Right lung (tissue), 5 donors: ENCODE measurements around the gene SLC4A5. TPM values are rescaled to one million over a fixed set of nuclear protein-coding genes. Genes with fewer than 3 reads are reported as not detected.
"Not testable (repeated sequence)": the region's sequence is repeated elsewhere in the genome, so short reads cannot be mapped to it uniquely, and the experiment has no call there.

Experiments used
- DNase-seq, 2 donors: peaks; one replicate each; pipeline ENCODE4 v3.0.0-alpha.2; 2013
- polyA plus RNA-seq, 5 donors: library from polyadenylated mRNA; unstranded; fragments of 120-200 nt; gene quantifications; one replicate each; pipeline versions ENCODE4 v1.2.1 to v1.2.3, GENCODE V29; 2013; ENCODE audit warnings: inconsistent platforms in 1 of 5, low replicate concordance in 1 of 5; ENCODE audit not compliant: insufficient read length in 5 of 5, insufficient read depth in 1 of 5

Gene SLC4A5
- polyA plus RNA-seq, 5 donors, result 5.2 to 9.9 (median 8.5) TPM

GRCh38 chr2:74368499-74368898, 25.3 kb upstream of the SLC4A5 start:
- no peak for DNase-seq

GRCh38 chr2:74367789-74368188, 24.6 kb upstream of the SLC4A5 start:
- no peak for DNase-seq

GRCh38 chr2:74366036-74366435, 22.8 kb upstream of the SLC4A5 start:
- no peak for DNase-seq

DNA sequence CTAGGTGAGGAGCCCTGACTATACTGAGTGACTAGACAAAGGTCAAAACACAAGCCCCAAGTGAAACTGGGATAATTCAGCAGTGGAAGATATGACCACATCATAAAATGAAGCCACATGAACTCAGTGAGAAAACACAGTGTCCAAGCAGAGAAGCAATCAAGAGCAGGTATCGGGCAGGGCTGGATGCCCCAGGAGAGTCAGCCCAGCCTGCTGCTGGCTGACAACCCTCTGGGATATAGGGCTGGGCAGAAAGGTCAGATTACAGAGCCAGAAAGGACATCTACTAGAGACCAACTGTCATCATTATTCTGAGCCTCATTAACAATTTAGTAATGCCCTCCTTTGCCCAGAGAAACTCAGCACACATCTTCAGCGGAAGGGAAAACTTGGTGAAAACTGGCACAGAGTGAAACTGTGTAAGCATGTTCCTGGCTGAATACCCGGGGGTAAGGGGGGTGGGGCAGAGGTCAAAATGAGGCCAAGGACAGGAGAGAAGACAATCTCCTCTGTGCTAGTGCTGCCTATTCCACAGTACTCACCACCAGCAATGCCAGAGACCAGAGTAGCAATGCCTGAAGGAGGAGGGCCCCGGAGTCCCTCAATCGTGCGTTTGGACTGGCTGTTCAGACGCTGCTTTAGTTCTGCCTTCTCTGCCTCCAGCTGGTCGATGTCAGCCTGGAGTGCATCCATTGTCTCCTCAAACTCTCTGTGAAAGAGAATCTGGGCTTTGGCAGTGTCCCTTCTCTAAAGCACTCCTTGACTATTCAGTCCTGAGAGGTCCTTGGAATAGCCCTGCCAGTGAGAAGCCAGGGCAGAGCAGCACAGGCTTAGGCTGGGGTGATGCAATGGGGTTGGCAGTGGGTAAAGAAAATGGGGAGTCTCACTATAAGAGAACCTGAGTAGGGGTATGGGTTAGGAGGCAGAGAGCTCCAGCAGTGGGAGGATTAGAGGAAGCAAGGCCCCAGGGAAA, 21.6 kb upstream of the SLC4A5 start:
- no peak for DNase-seq

GRCh38 chr2:74361327-74361726, 18.1 kb upstream of the SLC4A5 start:
- no peak for DNase-seq

GRCh38 chr2:74357627-74358026, 14.4 kb upstream of the SLC4A5 start:
- DNase-seq, result no peak

DNA sequence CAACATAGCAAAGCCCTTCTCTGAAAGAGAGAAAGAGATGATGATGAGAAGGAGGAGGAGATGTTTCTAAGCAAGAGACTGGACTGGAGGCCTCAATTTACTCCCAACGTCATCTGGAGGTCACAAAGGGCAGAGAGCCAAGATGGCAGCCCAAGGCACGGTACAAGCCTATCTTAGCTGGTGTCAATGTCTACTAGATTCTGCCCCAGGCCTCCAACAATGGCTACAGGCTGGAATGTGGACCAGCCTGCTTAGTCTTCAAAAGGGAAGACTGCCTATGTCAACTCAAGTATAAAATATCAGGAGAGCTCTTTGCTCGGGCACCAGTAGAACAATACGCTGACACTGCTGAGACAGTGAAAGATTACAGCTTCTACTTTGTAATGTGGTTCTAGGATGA, 6.7 kb upstream of the SLC4A5 start:
- no peak for DNase-seq

DNA sequence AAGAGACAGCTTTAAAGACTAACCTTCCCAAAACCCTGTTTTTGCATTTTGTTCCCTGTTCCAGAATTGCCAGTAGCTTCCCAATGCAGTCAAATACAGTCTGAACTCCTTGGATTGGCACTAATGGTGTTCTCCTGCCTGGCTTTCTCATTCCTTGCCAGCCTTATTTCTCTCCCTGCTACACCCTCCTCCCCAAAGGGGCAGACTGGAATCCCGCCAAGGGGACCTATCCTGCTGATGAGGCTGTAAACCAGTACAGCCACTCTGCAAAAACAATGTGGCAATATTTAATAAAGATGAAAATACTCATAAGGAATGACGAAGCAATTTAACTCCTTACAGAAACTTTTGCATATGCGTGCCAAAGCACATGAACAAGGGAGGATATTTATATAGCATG, 4.5 kb upstream of the SLC4A5 start:
- no peak for DNase-seq

GRCh38 chr2:74347303-74347702, 4.1 kb upstream of the SLC4A5 start:
- no peak for DNase-seq

DNA sequence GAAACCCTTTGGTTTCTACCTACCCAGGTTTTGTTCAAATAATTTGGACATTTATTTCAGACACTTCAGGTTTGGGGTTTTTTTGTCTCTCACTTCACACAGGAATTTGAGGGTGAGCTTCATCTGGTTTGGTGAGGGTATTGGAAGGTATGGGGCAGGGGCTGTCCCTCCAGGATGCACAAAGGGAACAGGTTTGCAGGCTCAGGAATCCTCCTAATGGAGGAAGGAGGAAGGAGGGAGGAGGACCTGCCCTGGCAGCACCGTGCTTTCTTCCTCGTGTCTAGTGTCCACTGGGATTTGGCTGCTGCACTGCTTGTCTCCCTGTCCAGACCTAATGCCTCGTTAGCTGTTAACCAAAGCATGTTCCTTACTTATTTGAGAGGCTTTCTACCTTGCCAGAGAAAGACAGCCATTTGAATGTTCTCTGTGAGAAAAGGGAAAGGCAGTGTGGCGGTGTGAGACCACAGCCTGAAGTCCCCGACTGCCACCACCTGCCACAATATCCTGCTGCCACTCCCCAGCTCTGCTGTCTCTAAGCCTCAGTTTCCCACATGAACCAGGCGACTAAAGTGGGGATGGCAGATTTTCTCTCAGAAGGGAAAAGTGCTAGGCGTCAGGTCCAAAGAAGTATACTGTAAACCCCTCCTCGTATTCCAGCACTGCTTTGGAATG, 2.2 kb upstream of the SLC4A5 start:
- no peak for DNase-seq

DNA sequence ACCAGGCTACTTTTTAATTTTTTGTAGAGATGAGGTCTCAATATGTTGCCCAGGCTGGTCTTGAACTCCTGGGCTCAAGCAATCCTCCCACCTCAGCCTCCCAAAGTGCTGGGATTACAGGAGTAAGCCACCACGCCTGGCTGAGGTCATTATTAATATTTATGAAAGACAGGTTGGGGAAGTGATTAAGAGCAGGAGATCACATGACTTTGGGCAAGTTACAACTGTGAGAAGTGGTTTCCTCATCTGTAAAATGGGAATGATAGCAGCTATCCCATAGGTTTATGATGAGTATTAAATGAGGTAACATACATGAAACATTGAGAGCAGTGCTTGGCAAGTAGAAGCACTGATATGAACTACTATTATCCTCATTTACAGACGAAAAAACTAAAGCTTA, 7.0 kb downstream of the SLC4A5 start:
- DNase-seq, result not testable (repeated sequence)

DNA sequence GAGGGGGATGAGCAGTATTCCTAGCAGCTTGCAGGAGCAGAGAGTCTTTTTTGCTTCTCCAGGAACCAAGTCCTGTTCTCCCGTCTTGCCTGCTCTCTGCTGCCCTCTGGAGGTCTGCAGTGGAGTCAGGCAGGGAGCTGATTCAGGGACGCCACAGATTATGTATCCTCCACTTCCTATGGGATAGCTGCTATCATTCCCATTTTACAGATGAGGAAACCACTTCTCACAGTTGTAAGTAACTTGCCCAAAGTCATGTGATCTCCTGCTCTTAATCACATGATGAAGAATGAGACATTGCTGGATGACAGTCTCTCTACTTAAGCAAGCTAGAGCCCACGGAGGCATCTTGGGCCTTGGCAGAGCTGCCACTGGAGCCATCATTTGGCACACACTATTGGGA, 8.3 kb downstream of the SLC4A5 start:
- peak; percentile 58 to 70 for DNase-seq

GRCh38 chr2:74333896-74334586, 9.2 kb downstream of the SLC4A5 start:
- no peak for DNase-seq

GRCh38 chr2:74333175-74333574, 10.0 kb downstream of the SLC4A5 start:
- no peak for DNase-seq

DNA sequence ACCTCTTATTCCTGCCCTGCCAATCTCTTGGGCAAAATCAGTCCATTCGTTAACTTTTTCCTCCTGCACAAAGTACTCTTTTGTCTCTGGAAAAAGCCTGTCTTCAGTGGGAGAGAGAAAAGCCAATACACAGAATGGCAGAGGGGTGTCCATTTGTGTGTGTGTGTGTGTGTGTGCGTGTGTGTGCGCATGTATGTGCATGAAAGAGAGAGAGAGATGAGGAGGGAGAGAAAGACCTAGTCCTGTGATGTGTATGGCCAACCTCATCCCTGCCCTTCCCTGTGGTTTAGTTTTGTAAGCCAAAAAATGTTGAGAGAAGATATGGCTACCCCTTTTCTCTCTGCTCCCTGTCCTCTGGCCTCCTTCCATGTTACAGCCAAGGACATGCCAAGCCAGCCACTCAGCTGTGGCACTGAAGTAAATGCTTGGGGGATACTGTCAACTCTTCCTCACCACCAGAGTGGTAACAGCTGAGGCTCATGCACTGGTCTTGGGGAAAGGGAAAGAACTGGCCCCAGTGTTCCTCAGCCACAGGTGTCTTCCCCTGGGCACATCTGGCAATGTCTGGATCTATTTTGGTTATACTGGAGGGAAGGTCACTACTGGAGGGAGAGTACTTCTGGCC, 10.6 kb downstream of the SLC4A5 start:
- no peak for DNase-seq

GRCh38 chr2:74328573-74328972, 14.6 kb downstream of the SLC4A5 start:
- no peak for DNase-seq

- no peak for DNase-seq
These were observed 15.1 kb downstream of the SLC4A5 start for GRCh38 chr2:74328074-74328473.

DNA sequence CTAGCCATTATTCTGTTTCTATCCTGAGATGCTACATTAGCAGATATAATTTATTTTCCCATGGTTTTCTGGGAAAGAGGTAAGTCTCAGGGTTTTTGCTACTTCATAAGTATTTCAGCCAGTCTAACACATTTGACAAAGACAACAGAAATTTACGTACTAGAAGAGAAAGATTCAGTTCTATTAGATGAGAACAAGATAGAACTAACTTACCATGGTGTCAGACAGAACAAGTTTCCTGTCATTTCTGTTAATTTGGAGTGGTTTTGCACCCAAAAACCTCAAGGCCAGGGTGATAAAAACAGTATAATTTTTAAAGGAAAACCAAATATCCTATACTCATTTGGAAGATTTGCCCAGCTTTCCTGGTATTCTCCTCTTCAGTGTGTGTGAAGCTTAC, 15.6 kb downstream of the SLC4A5 start:
- no peak for DNase-seq

DNA sequence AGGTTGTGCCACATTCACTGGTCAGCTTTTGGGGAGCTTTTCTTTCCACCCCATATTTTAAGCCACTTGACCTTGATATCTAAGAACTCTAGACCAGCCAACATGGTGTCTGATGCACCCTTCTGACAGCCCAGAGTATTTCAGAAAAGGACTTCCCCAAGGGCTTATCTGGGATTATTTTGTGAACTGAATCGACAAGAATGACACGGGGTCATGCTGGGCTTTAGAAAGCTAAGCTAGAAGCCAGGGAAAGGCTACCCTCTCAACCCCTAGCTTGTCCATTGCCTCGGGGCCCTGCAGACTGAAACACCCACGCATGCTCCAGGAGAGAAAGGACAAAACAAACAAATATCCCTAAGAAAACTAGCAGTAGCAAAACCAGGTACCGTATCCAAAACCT, 16.0 kb downstream of the SLC4A5 start:
- DNase-seq, result no peak

- no peak for DNase-seq
These were observed 17.4 kb downstream of the SLC4A5 start for GRCh38 chr2:74325815-74326214.

DNA sequence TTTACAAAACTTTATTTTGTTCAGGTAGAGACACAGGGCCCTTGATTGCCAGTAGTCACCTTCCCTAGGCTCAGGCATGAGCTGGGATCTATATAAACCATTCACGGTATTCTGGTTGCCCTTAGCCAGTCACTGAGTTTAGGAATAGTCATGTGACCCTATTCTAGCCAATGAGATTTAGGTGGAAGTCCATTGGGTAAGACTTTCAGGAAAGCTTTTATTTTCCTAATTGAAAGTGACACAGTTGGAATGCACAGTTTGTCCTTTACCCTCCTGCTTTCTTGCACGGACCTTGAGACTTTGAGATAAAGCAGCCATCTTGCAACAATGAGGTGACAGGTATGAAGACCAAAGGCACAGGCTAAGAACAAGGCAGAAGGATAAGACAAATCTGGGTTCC, 21.5 kb downstream of the SLC4A5 start:
- DNase-seq, result no peak

GRCh38 chr2:74317701-74318100, 25.5 kb downstream of the SLC4A5 start:
- no peak for DNase-seq
